Measurements from ENCODE around the gene PRKAG3.

The PRKAG3 gene

DNA sequence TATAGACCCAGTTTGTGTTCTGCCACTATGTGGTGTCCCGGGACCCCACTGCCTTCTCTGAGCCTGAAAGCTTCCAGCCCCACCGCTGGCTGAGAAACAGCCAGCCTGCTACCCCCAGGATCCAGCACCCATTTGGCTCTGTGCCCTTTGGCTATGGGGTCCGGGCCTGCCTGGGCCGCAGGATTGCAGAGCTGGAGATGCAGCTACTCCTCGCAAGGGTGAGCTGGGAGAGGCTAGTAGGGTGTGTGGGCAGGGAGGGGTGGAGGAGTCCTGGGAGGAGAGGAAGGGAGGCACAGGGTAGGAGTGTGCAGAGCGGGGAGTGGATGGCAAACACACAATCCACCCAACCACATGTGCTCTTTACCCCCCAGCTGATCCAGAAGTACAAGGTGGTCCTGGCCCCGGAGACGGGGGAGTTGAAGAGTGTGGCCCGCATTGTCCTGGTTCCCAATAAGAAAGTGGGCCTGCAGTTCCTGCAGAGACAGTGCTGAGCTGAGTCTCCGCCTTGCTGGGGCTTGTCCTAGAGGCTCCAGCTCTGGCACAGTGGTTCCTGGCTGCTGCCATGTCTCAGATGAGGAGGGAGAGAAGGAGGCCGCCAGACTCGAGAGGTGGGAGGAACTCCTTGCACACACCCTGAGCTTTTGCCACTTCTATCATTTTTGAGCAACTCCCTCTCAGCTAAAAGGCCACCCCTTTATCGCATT is 16.9 kb downstream of the PRKAG3 start:
- no peak for DNase-seq (ENCODE audit: low spot score)

DNA sequence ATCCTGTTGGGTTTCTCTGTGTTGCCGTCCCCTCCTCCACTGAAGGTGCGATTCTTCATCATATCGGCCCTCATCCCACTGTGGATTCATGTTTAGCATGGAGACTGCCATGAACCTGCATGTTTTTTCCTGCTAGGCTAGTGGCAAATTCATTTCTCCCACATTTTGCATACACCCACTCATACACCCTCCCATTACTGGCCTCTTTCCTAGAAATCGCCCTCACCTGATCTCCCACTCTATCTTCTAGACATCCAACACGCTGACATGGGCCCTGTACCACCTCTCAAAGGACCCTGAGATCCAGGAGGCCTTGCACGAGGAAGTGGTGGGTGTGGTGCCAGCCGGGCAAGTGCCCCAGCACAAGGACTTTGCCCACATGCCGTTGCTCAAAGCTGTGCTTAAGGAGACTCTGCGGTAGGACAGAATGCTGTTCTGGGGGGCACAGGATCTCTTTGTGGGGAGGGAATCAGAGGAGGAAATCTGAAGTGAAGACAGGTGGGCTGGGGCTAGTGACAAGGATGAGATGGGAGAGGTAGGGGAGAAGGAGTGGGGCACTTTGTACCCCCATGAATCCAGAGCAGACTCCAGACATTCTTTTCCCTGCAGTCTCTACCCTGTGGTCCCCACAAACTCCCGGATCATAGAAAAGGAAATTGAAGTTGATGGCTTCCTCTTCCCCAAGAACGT is 17.7 kb downstream of the PRKAG3 start:
- no peak for DNase-seq (ENCODE audit: low spot score)

DNA sequence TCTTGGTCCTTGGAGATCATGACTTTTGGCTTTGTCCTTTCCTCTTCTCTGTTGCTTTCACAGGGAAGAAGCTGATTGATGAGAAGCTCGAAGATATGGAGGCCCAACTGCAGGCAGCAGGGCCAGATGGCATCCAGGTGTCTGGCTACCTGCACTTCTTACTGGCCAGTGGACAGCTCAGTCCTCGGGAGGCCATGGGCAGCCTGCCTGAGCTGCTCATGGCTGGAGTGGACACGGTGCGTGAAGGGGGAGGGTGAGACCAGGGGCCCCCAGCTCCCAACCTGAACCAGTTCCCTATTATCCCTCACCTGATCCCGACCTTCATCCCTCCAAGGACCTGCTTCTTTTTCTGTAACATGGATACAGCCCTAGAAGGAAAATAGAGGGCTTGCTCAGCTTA is 18.7 kb downstream of the PRKAG3 start:
- no peak for DNase-seq (ENCODE audit: low spot score)

DNA sequence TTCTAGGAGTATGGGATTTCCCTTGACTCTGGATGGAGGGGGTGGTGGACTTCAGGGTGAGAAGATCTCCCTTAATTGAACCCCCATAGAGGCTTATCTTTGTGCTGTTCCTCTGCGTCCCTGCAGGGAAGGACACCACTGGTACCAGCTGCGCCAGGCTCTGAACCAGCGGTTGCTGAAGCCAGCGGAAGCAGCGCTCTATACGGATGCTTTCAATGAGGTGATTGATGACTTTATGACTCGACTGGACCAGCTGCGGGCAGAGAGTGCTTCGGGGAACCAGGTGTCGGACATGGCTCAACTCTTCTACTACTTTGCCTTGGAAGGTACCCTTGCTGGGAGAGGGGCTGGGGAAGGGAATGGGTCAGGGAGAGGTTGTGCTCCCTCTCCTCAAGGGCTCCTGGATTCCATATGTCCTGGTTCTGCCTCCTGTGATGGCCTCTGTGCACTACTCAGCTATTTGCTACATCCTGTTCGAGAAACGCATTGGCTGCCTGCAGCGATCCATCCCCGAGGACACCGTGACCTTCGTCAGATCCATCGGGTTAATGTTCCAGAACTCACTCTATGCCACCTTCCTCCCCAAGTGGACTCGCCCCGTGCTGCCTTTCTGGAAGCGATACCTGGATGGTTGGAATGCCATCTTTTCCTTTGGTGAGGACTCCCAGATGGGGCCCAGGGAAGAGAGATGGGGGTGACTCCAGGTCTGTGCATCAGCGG is 19.3 kb downstream of the PRKAG3 start:
- DNase-seq (ENCODE audit: low spot score): no peak

DNA sequence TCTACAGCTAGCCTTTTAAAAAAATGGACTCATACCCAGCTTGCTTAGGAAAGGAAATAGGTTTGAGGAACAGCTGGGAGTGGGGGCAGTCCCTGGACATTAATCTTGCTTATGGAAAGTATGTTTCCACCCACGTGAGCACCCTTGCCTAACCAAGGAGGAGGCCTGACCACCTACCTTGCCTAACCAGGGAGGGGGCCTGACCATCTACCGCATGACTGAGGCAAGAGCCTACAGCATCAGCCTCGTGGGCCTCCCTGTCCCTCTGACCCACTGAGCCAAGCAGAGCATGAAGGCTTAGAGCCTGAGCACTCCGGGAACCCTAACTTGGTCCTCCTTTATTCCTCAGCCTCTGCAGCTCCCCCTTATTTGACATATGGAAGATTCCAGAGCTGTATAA is 20.2 kb downstream of the PRKAG3 start:
- DNase-seq (ENCODE audit: low spot score): no peak

DNA sequence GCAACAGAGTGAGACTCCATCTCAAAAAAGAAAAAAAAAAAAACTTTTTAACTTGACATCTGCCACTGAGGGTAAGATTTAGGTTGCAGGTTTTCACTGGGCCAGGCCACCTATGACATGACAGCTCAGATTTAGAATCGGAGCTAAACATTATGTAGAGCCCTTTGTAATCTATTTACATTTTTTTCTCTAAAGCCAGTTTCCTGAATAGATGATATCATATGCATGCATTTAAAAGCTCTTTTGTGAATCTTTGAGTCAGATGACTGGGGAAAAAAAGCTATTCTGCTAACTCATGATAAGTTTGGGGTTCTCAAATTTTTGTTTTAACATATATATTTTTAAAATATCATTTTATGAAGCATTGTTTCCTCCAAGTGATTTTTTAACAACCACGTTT is 21.3 kb downstream of the PRKAG3 start:
- no peak for DNase-seq (ENCODE audit: low spot score)

DNA sequence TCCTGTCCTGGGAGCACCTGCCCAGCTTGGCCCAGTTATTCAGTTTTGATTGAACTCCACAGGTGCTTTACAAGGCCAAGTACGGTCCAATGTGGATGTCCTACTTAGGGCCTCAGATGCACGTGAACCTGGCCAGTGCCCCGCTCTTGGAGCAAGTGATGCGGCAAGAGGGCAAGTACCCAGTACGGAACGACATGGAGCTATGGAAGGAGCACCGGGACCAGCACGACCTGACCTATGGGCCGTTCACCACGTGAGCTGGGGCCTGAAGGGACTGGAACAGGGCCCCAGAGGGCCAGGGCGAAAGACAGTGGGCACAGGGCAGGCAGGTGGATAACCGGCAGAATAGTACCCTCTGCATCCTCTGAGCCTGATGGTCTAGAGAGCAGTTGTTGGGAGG is 22.1 kb downstream of the PRKAG3 start:
- no peak for DNase-seq (ENCODE audit: low spot score)

DNA sequence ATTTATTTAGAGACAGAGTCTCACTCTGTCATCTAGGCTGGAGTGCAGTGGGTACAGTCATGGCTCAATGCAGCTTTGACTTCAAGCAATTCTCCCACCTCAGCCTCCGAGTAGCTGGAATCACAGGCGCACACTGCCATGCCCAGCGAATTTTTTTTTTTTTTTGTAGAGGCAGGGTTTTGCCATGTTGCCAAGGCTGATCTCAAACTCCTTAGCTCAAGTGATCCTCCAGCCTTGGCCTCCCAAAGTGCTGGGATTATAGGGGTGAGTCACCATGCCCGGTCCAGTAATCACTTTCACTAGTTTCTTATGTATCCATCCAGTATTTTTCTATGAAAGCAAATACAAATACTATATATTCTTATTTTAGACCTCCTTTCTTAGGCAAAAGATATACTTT is 24.0 kb downstream of the PRKAG3 start:
- DNase-seq (ENCODE audit: low spot score): no peak

DNA sequence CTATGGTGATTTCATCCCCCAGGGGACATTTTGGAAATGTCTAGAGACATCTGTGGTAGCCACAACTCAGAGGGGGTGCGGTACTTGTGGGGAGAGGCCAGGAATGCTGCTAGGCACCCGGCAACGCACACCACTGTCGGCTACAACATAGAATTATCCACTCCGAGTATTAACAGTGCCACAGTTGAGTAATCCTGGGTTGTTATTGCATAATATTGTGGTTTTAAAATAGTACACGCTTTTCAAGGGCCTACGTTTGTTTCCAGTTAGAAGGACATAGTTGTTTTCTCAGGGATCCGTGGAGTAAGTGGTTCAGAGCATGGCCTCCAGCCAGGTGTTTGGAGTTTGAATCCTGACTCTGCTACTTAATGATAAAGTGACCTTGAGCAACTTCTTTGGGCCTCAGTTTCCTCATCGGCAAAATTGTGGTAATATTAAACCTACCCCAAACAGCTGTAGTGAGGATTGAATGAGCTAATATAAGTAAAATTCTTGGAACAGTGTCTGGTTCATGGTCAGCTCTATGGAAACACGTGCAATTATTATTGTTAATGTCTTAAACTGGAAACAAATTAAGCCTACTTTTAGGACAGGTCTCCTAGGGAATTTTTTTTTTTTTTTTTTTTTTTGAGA is 25.1 kb downstream of the PRKAG3 start:
- no peak for DNase-seq (ENCODE audit: low spot score)

DNA sequence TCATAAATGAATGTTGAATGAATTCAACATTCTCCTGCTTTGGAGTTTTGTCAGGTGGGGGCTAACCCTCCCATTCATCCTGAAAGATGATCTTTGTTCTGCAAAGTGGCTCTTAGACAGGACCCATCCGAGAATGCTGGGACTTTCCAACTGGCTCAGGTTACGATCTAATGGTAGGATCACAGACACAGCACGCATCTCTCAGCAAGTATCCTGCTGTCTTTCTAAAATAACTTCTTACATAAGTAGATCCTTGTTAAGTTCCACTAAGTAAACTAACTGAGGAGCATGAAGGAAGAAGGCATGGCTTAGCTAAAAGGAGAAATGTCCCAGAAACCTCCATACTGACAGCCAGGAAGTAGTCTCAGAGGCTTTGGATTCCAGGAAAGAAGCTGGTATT is 26.0 kb downstream of the PRKAG3 start:
- DNase-seq (ENCODE audit: low spot score): no peak

DNA sequence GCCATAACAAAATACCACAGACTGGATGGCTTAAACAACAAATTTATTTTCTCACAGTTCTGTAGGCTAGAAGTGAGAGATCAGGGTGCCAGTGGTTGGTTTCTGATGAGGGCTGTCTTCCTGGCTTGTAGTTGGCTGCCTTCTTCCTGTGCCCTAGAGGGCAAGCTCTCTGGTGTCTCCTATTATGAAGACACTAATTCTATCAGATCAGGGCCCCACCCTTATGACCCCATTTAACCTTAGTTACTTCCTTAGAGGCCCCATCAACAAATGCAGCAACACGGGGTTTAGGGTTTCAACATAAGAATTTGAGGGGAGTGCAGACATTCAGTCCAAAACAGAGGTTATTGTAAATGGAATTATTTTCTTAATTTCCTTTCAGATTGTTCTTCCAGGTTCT is 26.8 kb downstream of the PRKAG3 start:
- DNase-seq (ENCODE audit: low spot score): no peak

DNA sequence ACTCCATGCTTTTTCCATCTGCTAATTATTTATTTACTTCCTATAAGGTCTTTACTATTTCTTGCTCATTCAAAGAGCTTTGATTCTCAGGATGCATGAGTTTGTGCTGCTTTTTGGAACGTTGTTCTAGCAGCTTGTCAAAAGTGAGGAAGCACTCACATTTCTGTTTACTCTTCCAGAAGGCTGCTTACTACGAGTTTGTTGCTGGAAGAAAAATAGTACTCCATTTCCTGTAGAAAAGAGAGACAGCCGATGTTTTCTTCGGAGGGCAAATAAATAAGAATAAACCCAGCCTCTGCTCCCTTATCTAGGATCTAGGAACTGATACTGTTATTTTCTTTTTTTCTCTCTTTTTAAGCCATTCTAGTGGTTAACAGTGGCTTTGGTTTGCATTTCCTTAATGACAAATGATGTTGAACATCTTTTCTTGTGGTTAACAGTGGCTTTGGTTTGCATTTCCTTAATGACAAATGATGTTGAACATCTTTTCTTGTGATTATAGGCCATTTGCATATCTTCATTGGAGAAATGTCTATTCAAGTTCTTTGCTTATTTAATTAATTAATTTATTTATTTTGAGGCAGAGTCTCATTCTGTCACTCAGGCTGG is 29.1 kb downstream of the PRKAG3 start:
- no peak for DNase-seq (ENCODE audit: low spot score)

DNA sequence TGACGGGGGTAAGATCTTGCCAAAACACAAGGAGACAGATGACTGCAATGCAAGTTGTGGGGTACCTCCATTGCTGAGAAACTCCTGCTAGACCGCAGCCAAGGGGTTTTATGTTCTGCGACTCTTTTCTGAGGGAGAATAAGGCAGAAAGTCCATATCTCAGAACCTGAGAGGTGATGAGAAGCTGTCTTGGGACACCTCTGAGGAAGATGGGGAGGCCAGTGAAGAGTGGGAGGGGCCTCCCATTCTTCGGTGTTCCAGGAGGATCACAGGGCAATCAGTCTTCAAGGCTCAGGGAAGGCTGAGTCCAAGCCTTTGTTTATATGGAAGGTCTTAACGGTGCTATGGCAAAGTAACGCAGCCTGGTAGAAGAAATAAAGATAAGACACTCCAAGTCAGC is 31.6 kb downstream of the PRKAG3 start:
- DNase-seq (ENCODE audit: low spot score): no peak

DNA sequence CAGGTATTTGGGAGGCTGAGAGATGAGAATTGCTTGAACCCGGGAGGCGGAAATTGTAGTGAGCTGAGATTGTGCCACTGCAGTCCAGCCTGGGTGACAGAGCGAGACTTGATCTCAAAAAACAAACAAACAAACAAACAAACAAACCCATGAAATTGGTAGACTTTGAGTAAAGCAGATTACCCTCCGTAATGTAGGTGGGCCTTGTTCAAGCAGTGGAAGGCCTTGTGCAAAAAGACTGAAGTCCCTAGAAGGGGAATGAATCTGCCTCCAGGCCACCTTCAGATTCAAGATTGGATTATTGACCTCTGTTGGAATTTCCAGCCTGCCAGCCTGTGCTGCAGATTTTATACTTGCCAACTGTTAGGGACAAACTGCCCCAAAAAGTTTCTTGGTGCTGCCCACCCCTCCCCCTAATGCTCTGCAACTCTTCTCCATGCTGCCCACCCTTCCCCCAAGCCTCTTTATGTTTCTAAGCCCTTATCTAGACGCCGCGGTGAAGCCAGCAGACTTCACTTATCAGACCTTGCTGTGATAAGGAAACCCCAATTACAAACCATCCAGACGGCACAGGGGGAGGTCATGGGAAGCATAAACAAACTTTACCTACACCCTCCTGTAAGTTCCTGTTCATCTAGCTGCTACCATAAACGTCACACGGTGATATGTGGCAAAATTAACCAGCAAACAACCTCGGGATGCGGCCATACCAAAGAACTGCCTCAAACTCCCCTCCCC is 32.7 kb downstream of the PRKAG3 start:
- DNase-seq (ENCODE audit: low spot score): no peak

DNA sequence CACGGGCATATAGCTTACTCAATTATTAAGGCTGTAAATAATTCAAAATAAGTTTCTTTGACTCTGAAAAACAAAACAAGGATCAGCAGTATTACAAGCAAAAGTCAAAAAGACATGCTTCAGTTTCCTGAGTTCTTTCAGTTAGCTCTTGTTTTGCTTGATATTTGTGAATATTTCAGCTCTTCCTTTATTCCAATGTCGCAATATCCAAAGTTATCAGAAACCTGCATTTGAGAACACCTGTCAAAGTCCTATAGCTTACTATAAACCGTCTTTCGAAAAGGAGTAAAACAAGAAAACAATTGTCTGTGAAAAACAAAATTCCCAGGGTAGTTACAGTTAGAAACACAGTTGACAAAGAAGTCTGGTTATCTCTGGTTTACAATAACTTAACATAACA is 34.9 kb downstream of the PRKAG3 start:
- no peak for DNase-seq (ENCODE audit: low spot score)

DNA sequence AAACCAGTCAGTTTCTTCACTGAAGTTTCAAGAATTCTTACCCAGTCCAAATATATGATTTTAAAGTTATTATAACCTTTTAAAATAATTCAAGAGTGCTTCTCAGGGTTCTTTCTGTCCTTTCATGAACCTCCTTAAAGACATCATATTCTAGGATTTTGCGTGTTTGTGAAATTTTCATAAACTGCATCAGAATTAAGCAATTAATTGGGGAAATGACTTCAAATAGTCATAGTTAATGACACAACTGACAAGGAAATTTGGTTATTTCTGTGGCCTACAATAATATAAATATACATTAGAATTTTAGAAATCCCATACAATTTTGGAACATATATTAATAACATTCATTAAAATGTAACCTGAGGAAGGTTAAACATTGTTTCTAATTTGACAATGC is 39.2 kb downstream of the PRKAG3 start:
- DNase-seq (ENCODE audit: low spot score): no peak

DNA sequence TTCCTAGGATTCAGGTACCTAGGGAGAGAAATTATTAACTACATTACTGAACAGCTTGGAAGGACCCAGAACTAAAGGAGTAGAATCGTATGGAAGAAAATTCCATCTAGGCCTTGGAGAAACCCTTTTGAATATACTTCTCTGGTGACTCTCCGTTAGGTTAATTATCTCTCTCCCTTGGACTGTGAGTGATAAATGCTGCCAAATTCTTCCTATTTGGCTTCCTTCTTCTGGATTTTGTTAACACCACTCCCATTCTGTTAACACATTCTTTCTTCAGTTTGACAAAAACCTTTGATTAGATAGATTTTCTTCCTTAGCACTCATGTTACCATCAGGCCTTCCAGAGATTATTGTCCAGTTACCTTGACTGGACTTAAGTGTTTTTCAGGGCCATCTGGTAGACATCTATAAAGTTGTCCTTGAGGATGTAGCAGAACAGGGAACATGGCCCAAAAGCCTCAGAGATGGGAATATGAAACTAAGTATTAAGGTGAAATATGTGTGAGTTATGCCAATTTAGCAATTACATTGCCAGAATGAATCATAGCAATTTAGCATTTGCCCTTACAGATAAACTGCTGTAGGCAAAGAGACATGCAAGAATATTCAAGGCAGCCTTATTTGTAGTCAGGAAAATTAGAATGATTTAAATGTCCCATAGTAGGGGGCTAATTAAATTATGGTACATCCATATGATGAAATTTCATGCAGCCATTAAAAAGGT is 42.9 kb downstream of the PRKAG3 start:
- no peak for DNase-seq (ENCODE audit: low spot score)

DNA sequence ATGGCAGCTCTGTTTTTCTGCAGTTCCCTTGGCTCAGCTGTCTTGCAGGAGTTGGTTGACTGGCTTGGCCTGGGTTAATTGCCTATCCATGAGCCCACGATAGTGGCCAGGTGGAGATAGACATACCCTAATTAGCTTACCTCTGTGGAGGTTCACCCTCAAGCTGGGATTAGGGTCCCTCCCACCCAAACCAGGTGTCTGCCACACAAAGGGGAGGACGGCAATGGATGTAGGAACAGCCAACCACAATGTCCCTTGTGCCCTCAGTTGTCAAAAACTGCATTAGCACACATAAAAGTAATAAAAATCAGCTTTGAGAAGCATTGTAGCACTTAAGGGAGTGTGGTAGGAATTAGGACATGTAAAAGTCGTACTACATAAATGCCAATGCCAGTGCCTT is 45.5 kb downstream of the PRKAG3 start:
- no peak for DNase-seq (ENCODE audit: low spot score)

DNA sequence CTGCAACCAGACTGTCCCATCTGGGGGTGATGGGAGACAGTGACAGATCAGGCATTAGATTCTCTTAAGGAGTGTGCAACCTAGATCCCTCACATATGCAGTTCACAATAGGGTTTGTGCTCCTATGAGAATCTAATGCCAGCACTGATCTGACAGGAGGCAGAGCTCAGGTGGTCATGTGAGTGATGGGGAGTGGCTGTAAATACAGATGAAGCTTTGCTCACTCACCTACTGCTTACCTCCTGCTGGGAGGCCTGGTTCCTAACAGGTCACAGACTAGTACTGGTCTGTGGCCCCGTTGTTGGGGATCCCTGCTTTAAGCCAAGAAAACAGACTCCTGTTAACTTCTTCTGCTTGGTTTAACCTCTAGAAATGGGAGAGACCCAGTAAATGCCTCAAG is 46.5 kb downstream of the PRKAG3 start:
- no peak for DNase-seq (ENCODE audit: low spot score)

DNA sequence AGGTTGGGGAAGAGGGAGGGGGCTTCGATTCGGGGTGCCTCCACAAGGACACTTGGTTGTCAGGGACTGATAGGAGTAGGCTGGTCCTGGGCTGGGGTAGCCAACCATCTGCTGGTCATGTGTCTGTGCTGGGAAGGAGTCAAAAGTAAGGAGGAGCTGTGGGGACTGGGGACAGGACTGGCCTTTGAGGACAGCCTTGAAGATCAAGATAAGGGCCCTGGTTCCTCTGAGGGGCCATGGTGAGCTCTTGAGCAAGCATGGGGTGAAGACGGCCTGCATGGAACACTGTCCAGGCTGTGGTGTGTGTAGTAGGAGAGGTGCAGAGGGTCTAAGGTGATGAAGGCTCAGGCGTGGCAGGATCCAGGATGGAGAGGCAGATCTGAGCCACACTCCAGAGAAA is 47.9 kb downstream of the PRKAG3 start:
- no peak for DNase-seq (ENCODE audit: low spot score)

DNA sequence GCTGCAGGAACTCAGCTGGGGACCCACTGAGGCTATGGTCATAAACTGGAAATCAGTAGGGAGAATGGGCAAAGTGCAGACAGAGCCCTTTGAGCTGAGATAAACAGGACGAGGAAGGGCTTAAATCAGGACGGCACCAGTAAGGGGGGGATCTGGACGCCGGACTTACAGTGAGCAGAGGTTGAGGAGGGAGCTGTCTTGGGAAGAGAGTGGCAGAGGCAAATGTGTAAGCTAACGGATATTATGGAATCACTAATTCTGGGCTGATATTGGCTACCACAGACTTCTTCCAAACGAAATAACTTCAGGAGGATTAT is 49.1 kb downstream of the PRKAG3 start:
- no peak for DNase-seq (ENCODE audit: low spot score)

Data from SK-N-DZ (cell line).